ENCODE data around the gene CDC42BPA. TPM values are rescaled to one million over a fixed set of nuclear protein-coding genes. Genes with fewer than 3 reads are reported as not detected.
"Not testable (repeated sequence)": the region's sequence is repeated elsewhere in the genome, so short reads cannot be mapped to it uniquely, and the experiment has no call there.

CDC42BPA gene
- polyA plus RNA-seq, 6 donors from 2014 or later: 0.03 to 0.74 (median 0.48) TPM; not detected in 2

GRCh38 chr1:227285745-227286144 is 32.5 kb downstream of the CDC42BPA start:
- Mint-ChIP-seq H3K27me3 (peaks cover 6 to 14% (median 10%) of the 10 kb centered on the region in 3 donors), H3K4me1 (no peaks in the 10 kb centered on the region), H3K4me3 (no peak overlapping the region), H3K9me3 (peaks cover 9 to 22% (median 18%) of the 10 kb centered on the region in 7 donors), H3K36me3 (peaks cover 0 to 13% of the 10 kb centered on the region in 2 donors), H3K27ac (no peak overlapping the region)
- no peak for DNase-seq
- ATAC-seq (ENCODE audit: low read depth in 2 of 2): no peak

- Mint-ChIP-seq H3K36me3 (peaks cover 0 to 8% of the 10 kb centered on the region in 2 donors), H3K9me3 (peaks cover 5 to 18% (median 13%) of the 10 kb centered on the region in 7 donors), H3K4me3 (no peak overlapping the region), H3K27ac (no peak overlapping the region), H3K27me3 (peaks cover 0 to 5% (median 4%) of the 10 kb centered on the region in 3 donors), H3K4me1 (no peaks in the 10 kb centered on the region)
- ATAC-seq (ENCODE audit: low read depth in 2 of 2): no peak
- DNase-seq: no peak
Observed at GRCh38 chr1:227281371-227281770, 36.9 kb downstream of the CDC42BPA start.

- ATAC-seq (ENCODE audit: low read depth in 2 of 2) (no peak), DNase-seq (no peak)
- Mint-ChIP-seq H3K9me3 (peaks cover under 1 to 13% (median 9%) of the 10 kb centered on the region in 7 donors), H3K27ac (no peak overlapping the region), H3K4me3 (no peak overlapping the region), H3K27me3 (peaks cover 0 to 5% (median 0%) of the 10 kb centered on the region in 3 donors), H3K4me1 (no peaks in the 10 kb centered on the region), H3K36me3 (peaks cover 0 to 3% of the 10 kb centered on the region in 2 donors)
Observed at GRCh38 chr1:227280836-227281235, 37.5 kb downstream of the CDC42BPA start.

- H3K4me3 Mint-ChIP-seq; H3K9me3 Mint-ChIP-seq; H3K4me1 Mint-ChIP-seq; H3K27ac Mint-ChIP-seq; ATAC-seq (ENCODE audit: low read depth in 2 of 2); H3K27me3 Mint-ChIP-seq; H3K36me3 Mint-ChIP-seq; DNase-seq: not testable (repeated sequence)
Observed at GRCh38 chr1:227276156-227276693, 42.1 kb downstream of the CDC42BPA start.

GRCh38 chr1:227273557-227273956 is 44.7 kb downstream of the CDC42BPA start:
- H3K27me3 Mint-ChIP-seq: peaks cover 0 to 6% (median 0%) of the 10 kb centered on the region in 3 donors
- H3K4me3 Mint-ChIP-seq: no peak overlapping the region
- peaks cover 0 to 6% (median 1%) of the 10 kb centered on the region in 7 donors for H3K9me3 Mint-ChIP-seq
- ATAC-seq (ENCODE audit: low read depth in 2 of 2) (no peak), DNase-seq (no peak)
- H3K27ac Mint-ChIP-seq: peak overlapping the region in 2 of 6 donors; percentile 48 to 75
- no peaks in the 10 kb centered on the region for H3K36me3 Mint-ChIP-seq
- no peaks in the 10 kb centered on the region for H3K4me1 Mint-ChIP-seq

- ATAC-seq (ENCODE audit: low read depth in 2 of 2) (no peak), DNase-seq (no peak)
- no peaks in the 10 kb centered on the region for H3K4me1 Mint-ChIP-seq
- H3K27ac Mint-ChIP-seq: no peak overlapping the region
- H3K9me3 Mint-ChIP-seq: peaks cover 0 to 6% (median 1%) of the 10 kb centered on the region in 7 donors
- H3K27me3 Mint-ChIP-seq: peaks cover 0 to 6% (median 5%) of the 10 kb centered on the region in 3 donors
- no peaks in the 10 kb centered on the region for H3K36me3 Mint-ChIP-seq
- H3K4me3 Mint-ChIP-seq: no peak overlapping the region
Observed at GRCh38 chr1:227272428-227272827, 45.9 kb downstream of the CDC42BPA start.

- no peak overlapping the region for H3K4me3 Mint-ChIP-seq
- DNase-seq (no peak), ATAC-seq (ENCODE audit: low read depth in 2 of 2) (no peak)
- no peaks in the 10 kb centered on the region for H3K4me1 Mint-ChIP-seq
- peaks cover 0 to 6% (median 1%) of the 10 kb centered on the region in 7 donors for H3K9me3 Mint-ChIP-seq
- no peaks in the 10 kb centered on the region for H3K36me3 Mint-ChIP-seq
- no peak overlapping the region for H3K27ac Mint-ChIP-seq
- H3K27me3 Mint-ChIP-seq: peaks cover 0 to 8% (median 6%) of the 10 kb centered on the region in 3 donors
Observed at GRCh38 chr1:227270554-227270953, 47.7 kb downstream of the CDC42BPA start.

GRCh38 chr1:227268943-227269342 is 49.3 kb downstream of the CDC42BPA start:
- Mint-ChIP-seq H3K27ac (no peak overlapping the region), H3K9me3 (no peaks in the 10 kb centered on the region), H3K4me3 (no peak overlapping the region), H3K36me3 (no peaks in the 10 kb centered on the region), H3K4me1 (no peaks in the 10 kb centered on the region), H3K27me3 (peaks cover 0 to 8% (median 6%) of the 10 kb centered on the region in 3 donors)
- DNase-seq: no peak
- ATAC-seq (ENCODE audit: low read depth in 2 of 2): no peak

- Mint-ChIP-seq H3K9me3 (no peaks in the 10 kb centered on the region), H3K4me3 (no peak overlapping the region), H3K36me3 (no peaks in the 10 kb centered on the region), H3K4me1 (no peaks in the 10 kb centered on the region), H3K27me3 (peaks cover 0 to 8% (median 6%) of the 10 kb centered on the region in 3 donors), H3K27ac (no peak overlapping the region)
- no peak for ATAC-seq (ENCODE audit: low read depth in 2 of 2)
- no peak for DNase-seq
Observed at GRCh38 chr1:227265891-227266290, 52.4 kb downstream of the CDC42BPA start.

- DNase-seq (no peak), ATAC-seq (ENCODE audit: low read depth in 2 of 2) (no peak)
- H3K4me3 Mint-ChIP-seq: no peak overlapping the region
- H3K9me3 Mint-ChIP-seq: no peaks in the 10 kb centered on the region
- H3K4me1 Mint-ChIP-seq: no peaks in the 10 kb centered on the region
- no peaks in the 10 kb centered on the region for H3K36me3 Mint-ChIP-seq
- peaks cover 0 to 8% (median 0%) of the 10 kb centered on the region in 3 donors for H3K27me3 Mint-ChIP-seq
- no peak overlapping the region for H3K27ac Mint-ChIP-seq
Observed at GRCh38 chr1:227263869-227264268, 54.4 kb downstream of the CDC42BPA start.

- no peaks in the 10 kb centered on the region for H3K4me1 Mint-ChIP-seq
- H3K9me3 Mint-ChIP-seq: no peaks in the 10 kb centered on the region
- peak overlapping the region in 1 of 6 donors; percentile 12 for H3K27ac Mint-ChIP-seq
- H3K4me3 Mint-ChIP-seq: no peak overlapping the region
- H3K27me3 Mint-ChIP-seq: no peaks in the 10 kb centered on the region
- DNase-seq: no peak
- ATAC-seq (ENCODE audit: low read depth in 2 of 2): no peak
- H3K36me3 Mint-ChIP-seq: no peaks in the 10 kb centered on the region
Observed at GRCh38 chr1:227261501-227261900, 56.8 kb downstream of the CDC42BPA start.

GRCh38 chr1:227260433-227260832 is 57.9 kb downstream of the CDC42BPA start:
- Mint-ChIP-seq H3K9me3 (no peaks in the 10 kb centered on the region), H3K4me3 (no peak overlapping the region), H3K27ac (no peak overlapping the region), H3K27me3 (no peaks in the 10 kb centered on the region), H3K4me1 (no peaks in the 10 kb centered on the region), H3K36me3 (no peaks in the 10 kb centered on the region)
- DNase-seq (no peak), ATAC-seq (ENCODE audit: low read depth in 2 of 2) (no peak)

- ATAC-seq (ENCODE audit: low read depth in 2 of 2) (no peak), DNase-seq (no peak)
- Mint-ChIP-seq H3K4me1 (no peaks in the 10 kb centered on the region), H3K27ac (no peak overlapping the region), H3K36me3 (no peaks in the 10 kb centered on the region), H3K27me3 (peaks cover 0 to 4% (median 3%) of the 10 kb centered on the region in 3 donors), H3K9me3 (no peaks in the 10 kb centered on the region), H3K4me3 (no peak overlapping the region)
Observed at GRCh38 chr1:227257964-227258363, 60.3 kb downstream of the CDC42BPA start.

GRCh38 chr1:227255086-227255732 is 63.1 kb downstream of the CDC42BPA start:
- Mint-ChIP-seq H3K9me3 (no peaks in the 10 kb centered on the region), H3K36me3 (no peaks in the 10 kb centered on the region), H3K4me1 (no peaks in the 10 kb centered on the region), H3K4me3 (no peak overlapping the region), H3K27me3 (peaks cover 0 to 8% (median 6%) of the 10 kb centered on the region in 3 donors), H3K27ac (peak overlapping the region in 1 of 6 donors; percentile 6)
- DNase-seq: no peak
- ATAC-seq (ENCODE audit: low read depth in 2 of 2): no peak

Data from naive B cell (primary cell).